ENCODE measurements around the gene DOLK. TPM values are rescaled to one million over a fixed set of nuclear protein-coding genes. Genes with fewer than 3 reads are reported as not detected.

DOLK gene
- total RNA-seq, result 31.6 and 32.9 TPM in 2 replicates

DNA sequence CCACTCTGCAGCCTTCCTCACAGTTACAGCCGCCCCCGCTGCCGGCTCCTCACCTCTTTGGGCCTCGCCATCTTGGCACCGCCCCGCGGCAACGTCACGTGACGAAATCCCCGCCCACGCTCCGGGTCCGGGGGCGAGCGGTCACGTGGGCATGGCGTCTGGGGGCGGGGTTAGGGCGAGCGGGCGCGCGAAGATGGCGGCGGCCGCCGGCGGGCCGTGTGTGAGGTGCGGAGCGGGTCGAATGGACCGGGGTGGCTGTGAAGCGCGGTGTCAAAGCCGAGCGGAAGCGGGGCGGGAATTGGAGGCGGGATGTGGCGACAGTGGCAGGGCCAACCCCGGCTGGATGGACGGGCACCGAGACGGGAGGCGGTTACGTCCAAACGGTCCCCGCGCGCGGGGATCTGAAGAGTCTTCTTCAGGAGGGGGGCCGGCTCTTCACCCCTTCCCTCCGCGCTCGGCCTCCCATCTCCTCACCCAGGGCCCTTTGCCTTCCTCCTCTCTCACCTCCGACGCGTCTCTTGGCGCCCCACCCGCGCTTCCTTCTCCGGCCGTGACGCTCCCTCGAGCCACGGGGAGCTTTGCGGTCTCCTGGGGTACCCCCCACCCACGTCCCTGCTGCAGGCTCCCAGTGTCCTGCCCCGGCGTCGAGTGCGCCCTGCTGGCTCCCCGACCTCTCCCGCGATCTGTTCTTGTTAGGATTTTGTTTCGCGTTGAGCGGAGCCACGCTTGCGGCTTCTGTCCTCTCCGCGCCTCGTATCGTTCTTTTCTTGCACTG lies at the start of gene DOLK, which contains the start of gene NUP188:
Gene DOLK, minus strand, starts transcription at position 77 of the 775 bp plus-strand sequence. CDS start 300 bp downstream, outside the sequence.
Gene NUP188, plus strand, starts transcription at position 173 of the 775 bp plus-strand sequence. Its CDS starts 21 bp downstream, at position 194.

DNA sequence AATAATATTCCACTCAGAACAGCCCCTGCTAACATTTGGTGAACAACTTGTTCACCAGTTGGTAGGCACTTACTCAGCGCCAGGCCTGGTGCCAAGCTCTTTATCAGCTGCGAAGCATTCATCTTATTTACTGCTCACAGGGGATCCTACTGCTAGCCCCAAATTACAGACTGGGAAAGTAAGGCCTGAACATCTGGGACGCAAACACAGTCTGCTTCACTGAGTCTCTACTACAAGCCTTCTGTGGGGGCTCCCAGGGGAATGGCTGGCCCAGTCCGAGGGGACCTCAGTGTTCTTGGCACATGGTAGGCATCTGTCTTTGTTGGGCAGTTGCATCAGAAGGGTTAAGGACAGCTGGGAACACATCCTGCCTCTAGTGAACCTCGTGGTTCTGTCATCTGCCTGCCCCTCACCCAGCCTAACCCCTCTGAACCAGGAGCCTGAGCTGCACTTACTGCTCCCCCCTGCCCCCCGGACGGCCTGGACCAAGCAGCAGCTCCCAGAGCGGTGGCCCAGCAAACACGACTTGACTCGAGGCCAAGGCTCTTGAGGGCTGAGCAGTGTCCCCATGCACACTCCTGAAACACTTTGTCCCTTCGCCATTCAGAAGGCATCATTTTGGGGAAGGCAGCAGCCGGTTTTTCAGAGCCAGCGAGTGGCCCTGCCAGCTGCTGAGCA lies 26.9 kb downstream of the DOLK start, which contains the start of gene PHYHD1:
Gene PHYHD1, plus strand, starts transcription at position 602 of the 678 bp plus-strand sequence. CDS start 1,342 bp downstream, outside the sequence.

Other genes starting within 250 kb of the DOLK start
- 1.5 and 4.0 TPM in 2 replicates for gene PKN3, start 245.1 kb downstream of the DOLK start, total RNA-seq
- gene ZDHHC12, start 223.5 kb downstream of the DOLK start, total RNA-seq, result 29.1 and 42.5 TPM in 2 replicates
- gene ZER1, start 175.7 kb downstream of the DOLK start, total RNA-seq, result 20.8 and 23.6 TPM in 2 replicates
- 11.4 and 13.8 TPM in 2 replicates for gene TBC1D13, start 160.3 kb downstream of the DOLK start, total RNA-seq
- gene ENDOG, start 129.1 kb downstream of the DOLK start, total RNA-seq, result 20.9 and 48.4 TPM in 2 replicates
- 19.5 and 20.2 TPM in 2 replicates for gene SPOUT1, start 117.8 kb downstream of the DOLK start, total RNA-seq
- 12.2 and 13.4 TPM in 2 replicates for gene KYAT1, start 65.7 kb downstream of the DOLK start, total RNA-seq
- gene LRRC8A, start 65.5 kb downstream of the DOLK start, total RNA-seq, result 29.1 and 36.1 TPM in 2 replicates
- gene PHYHD1, start 26.6 kb downstream of the DOLK start, total RNA-seq, result 3.4 and 6.2 TPM in 2 replicates
- 37.7 and 70.7 TPM in 2 replicates for gene NUP188, start 96 bp upstream of the DOLK start, total RNA-seq
- gene SH3GLB2, start 80.7 kb upstream of the DOLK start, total RNA-seq, result 51.8 and 61.4 TPM in 2 replicates
- gene MIGA2, start 89.0 kb upstream of the DOLK start, total RNA-seq, result 26.6 and 27.3 TPM in 2 replicates
- gene DOLPP1, start 133.5 kb upstream of the DOLK start, total RNA-seq, result 9.7 and 14.1 TPM in 2 replicates
- gene CRAT, start 163.2 kb upstream of the DOLK start, total RNA-seq, result 31.2 and 41.6 TPM in 2 replicates
- 121 and 129 TPM in 2 replicates for gene PTPA, start 163.8 kb upstream of the DOLK start, total RNA-seq
- gene IER5L, start 230.7 kb upstream of the DOLK start, total RNA-seq, result 41.9 and 74.2 TPM in 2 replicates

Measured in uterine smooth muscle cell (primary cell).